Tibial nerve (tissue), 4 donors: ENCODE results near the gene GPR158.

Source experiments
- CTCF ChIP-seq, 5 experiments: fragments of 200-600 bp in 3 of 5; fragments of 450-650 bp in 2 of 5; sonication (generic) in 3 of 5; IDR thresholded peaks; one replicate each; pipeline ENCODE4 v1.5.1; 2016 to 2019; ENCODE audit warnings: antibody characterized with exemption in 5 of 5, mild to moderate bottlenecking in 3 of 5, moderate library complexity in 2 of 5
- EP300 ChIP-seq, 2 donors: sonication (generic); formaldehyde crosslinking; IDR thresholded peaks; one replicate each; pipeline ENCODE4 v1.6.1; 2017; ENCODE audit warnings: antibody characterized with exemption in 2 of 2, mild to moderate bottlenecking in 1 of 2
- POLR2A ChIP-seq, 2 donors: fragments of 450-650 bp; IDR thresholded peaks; one replicate each; pipeline ENCODE4 v1.6.1; 2017; ENCODE audit warnings: antibody characterized with exemption in 2 of 2, mild to moderate bottlenecking in 2 of 2, moderate library complexity in 2 of 2

GRCh38 chr10:25334445-25334844, 159.6 kb downstream of the GPR158 start:
- TF ChIP-seq CTCF (IDR thresholded peaks at IDR 0.05): no peak
- no peak for TF ChIP-seq EP300 (IDR thresholded peaks at IDR 0.05)
- TF ChIP-seq POLR2A (IDR thresholded peaks at IDR 0.05): no peak
